Uterus (tissue), 4 donors: ENCODE data around the gene CTDNEP1. TPM values are rescaled to one million over a fixed set of nuclear protein-coding genes. Genes with fewer than 3 reads are reported as not detected.

Experiments
- DNase-seq, 2 donors: peaks; one replicate each; pipeline ENCODE4 v3.0.0-alpha.2; 2019 to 2020
- H3K27ac ChIP-seq, 2 donors: fragments of 200-600 bp; sonication (generic); 1 replicate in 1 of 2; 2 replicates in 1 of 2; pipeline ENCODE4 v1.5.1; 2016 to 2018
- H3K27me3 ChIP-seq, 2 donors: fragments of 200-600 bp; sonication (generic); one replicate each; pipeline ENCODE4 v1.5.1; 2018 to 2019; ENCODE audit warnings: control low read depth in 1 of 2
- H3K36me3 ChIP-seq, 2 donors: fragments of 200-600 bp; sonication (generic); one replicate each; pipeline ENCODE4 v1.5.1; 2019; ENCODE audit warnings: control low read depth in 1 of 2
- H3K4me1 ChIP-seq, 2 donors: fragments of 200-600 bp; sonication (generic); one replicate each; pipeline ENCODE4 v1.5.1; 2018 to 2019; ENCODE audit warnings: control low read depth in 1 of 2
- H3K4me3 ChIP-seq, 2 donors: fragments of 200-600 bp; sonication (generic); 1 replicate in 1 of 2; 2 replicates in 1 of 2; pipeline ENCODE4 v1.5.1; 2018 to 2019; ENCODE audit warnings: mild to moderate bottlenecking in 1 of 2
- H3K9me3 ChIP-seq, 2 donors: fragments of 200-600 bp; sonication (generic); one replicate each; pipeline ENCODE4 v1.5.1; 2019; ENCODE audit warnings: control low read depth in 1 of 2
- CTCF ChIP-seq, 4 experiments: fragments of 200-600 bp in 2 of 4; fragments of 450-650 bp in 2 of 4; sonication (generic) in 2 of 4; IDR thresholded peaks; one replicate each; pipeline ENCODE4 v1.5.1; 2016 to 2019; ENCODE audit warnings: antibody characterized with exemption in 4 of 4, mild to moderate bottlenecking in 2 of 4, moderate library complexity in 1 of 4
- POLR2A ChIP-seq, 2 donors: fragments of 450-650 bp; IDR thresholded peaks; one replicate each; pipeline ENCODE4 v1.6.1; 2016; ENCODE audit warnings: antibody characterized with exemption in 2 of 2, mild to moderate bottlenecking in 1 of 2, moderate library complexity in 1 of 2
- intact Hi-C: fragments of 100-400 bp; cut with DNase I; formaldehyde crosslinking; loops from one replicate; pipeline ENCODE4 v1.15.1; 2023; ENCODE audit warnings: low total_unique reads
- total RNA-seq, 4 donors: library from RNA; depleted of rRNA in 3 of 4; stranded (reverse); fragments of >200 nt in 3 of 4; gene quantifications; one replicate each; pipeline versions ENCODE4 v1.1.0 to v1.2.4, GENCODE V29; 2014 to 2023
- donor health status: DM: yes; HTN: yes; CAD: no.

The CTDNEP1 gene
- total RNA-seq, 4 donors from 2014 or later = 13.8 to 115 (median 37.2) TPM

GRCh38 chr17:7280519-7281073, 29.1 kb upstream of the CTDNEP1 start:
- Histone ChIP-seq H3K4me1 (peaks cover 0 to 16% of the 10 kb centered on the region in 2 donors), H3K36me3 (no peaks in the 10 kb centered on the region), H3K27ac (peak overlapping the region; percentile 75 to 90), H3K27me3 (no peaks in the 10 kb centered on the region), H3K4me3 (peak overlapping the region; percentile 34 to 42), H3K9me3 (no peaks in the 10 kb centered on the region)
- intact Hi-C loops = loop anchor here (2.0 kb wide), 1 partner anchor 16 kb away; no protein-coding TSS in a partner anchor
- TF ChIP-seq CTCF (IDR thresholded peaks at IDR 0.05) = peak; percentile 94 to 98 (median 96)
- no peak for TF ChIP-seq POLR2A (IDR thresholded peaks at IDR 0.05)
- DNase-seq = peak; percentile 77 to 87

DNA sequence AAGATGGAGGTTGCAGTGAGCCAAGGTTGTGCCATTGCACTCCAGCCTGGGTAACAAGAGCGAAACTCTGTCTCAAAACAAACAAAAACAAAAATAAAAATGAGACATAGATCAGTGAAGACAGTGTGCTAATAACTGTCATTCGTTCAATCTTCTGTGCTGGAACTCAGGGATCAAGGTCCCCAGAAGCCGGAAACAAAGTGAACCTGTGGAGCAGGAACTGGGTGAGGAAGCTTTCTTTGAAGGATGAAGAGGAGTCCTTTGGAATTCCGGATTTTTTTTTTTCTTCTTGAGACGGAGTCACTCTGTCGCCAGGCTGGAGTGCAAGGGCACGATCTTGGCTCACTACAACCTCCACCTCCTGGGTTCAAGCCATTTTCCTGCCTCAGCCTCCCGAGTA, 27.9 kb upstream of the CTDNEP1 start:
- TF ChIP-seq CTCF (IDR thresholded peaks at IDR 0.05) (no peak), POLR2A (IDR thresholded peaks at IDR 0.05) (no peak)
- Histone ChIP-seq H3K9me3 (no peaks in the 10 kb centered on the region), H3K4me3 (no peak overlapping the region), H3K27me3 (no peaks in the 10 kb centered on the region), H3K36me3 (no peaks in the 10 kb centered on the region), H3K4me1 (peaks cover 0 to 16% of the 10 kb centered on the region in 2 donors), H3K27ac (no peak overlapping the region)
- DNase-seq = no peak
- intact Hi-C loops = no loop called here

DNA sequence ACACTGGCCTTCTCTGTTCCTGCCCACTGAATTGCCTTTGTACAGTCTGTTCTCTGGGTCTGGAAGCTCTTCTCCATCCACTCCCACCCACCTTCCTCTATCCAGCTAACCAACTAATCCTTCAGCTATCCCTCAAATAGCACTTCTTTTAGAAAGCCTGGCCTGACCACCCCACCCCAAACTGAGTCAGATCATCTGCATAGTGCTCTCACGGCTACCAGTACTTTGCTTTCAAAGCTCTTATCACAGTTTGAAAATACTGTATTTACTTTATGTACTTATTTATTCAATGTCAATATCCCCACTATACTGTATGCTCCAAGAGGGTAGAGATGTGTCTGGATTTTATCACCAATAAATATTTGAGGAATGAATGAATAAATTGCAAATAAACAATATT, 15.2 kb upstream of the CTDNEP1 start:
- no peak for TF ChIP-seq POLR2A (IDR thresholded peaks at IDR 0.05)
- TF ChIP-seq CTCF (IDR thresholded peaks at IDR 0.05) = no peak
- H3K27me3 ChIP-seq = peaks cover 14 to 17% of the 10 kb centered on the region in 2 donors
- H3K9me3 ChIP-seq = no peaks in the 10 kb centered on the region
- no peak for DNase-seq
- no peaks in the 10 kb centered on the region for H3K36me3 ChIP-seq
- H3K4me3 ChIP-seq = no peak overlapping the region
- H3K4me1 ChIP-seq = no peaks in the 10 kb centered on the region
- intact Hi-C loops = no loop called here
- H3K27ac ChIP-seq = no peak overlapping the region

- H3K27me3 ChIP-seq = peaks cover 21 to 27% of the 10 kb centered on the region in 2 donors
- no peak for TF ChIP-seq POLR2A (IDR thresholded peaks at IDR 0.05)
- no peak for TF ChIP-seq CTCF (IDR thresholded peaks at IDR 0.05)
- H3K4me1 ChIP-seq = no peaks in the 10 kb centered on the region
- no peaks in the 10 kb centered on the region for H3K36me3 ChIP-seq
- no peak overlapping the region for H3K4me3 ChIP-seq
- no peaks in the 10 kb centered on the region for H3K9me3 ChIP-seq
- no peak overlapping the region for H3K27ac ChIP-seq
- intact Hi-C loops = no loop called here
- DNase-seq = no peak
These were observed 12.2 kb upstream of the CTDNEP1 start for GRCh38 chr17:7263801-7264078.

DNA sequence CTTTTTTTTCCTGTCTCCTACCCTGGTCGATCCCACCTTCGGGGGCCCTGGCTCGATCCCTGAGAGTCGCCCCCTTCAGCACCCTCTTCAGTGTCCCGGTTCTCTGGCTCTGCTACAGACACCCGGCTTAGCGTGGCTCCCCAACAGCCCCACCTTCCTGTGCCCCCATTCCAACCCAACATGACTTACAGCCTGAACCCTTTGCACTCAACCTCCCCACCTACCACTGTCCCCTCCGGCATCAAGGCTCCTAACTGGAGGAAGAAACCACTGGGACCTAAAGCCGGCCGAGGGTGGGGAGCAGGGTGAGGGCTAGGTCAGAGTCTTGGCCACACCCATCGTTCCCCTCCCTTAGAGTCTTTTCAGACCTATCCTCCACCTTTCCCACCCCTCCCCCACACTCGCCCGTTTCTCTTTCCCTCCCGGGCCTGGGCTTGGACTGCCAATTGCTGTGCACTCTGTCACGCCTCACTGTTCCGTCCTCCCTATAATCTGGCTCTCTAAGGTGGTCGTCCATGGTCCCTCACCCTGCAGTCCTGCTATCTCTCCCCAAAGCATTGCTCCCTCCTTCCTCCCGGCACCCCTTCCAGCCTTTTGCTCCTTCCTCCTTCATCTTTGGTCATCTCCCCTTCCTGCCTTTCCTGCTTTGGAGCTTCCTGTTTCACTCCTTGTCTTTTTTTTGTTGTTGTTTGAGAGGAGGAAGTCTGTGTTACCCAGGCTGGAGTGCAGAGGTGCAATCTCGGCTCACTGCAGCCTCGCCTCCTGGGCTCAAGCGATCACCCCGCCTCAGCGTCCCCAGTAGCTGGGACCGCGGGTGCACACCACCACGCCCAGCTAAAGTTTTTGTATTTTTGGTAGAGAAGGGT, 11.6 kb upstream of the CTDNEP1 start:
- Histone ChIP-seq H3K4me3 (no peak overlapping the region), H3K36me3 (no peaks in the 10 kb centered on the region), H3K27me3 (peaks cover 21 to 27% of the 10 kb centered on the region in 2 donors), H3K4me1 (no peaks in the 10 kb centered on the region), H3K9me3 (no peaks in the 10 kb centered on the region), H3K27ac (no peak overlapping the region)
- DNase-seq = no peak
- TF ChIP-seq CTCF (IDR thresholded peaks at IDR 0.05) = no peak
- TF ChIP-seq POLR2A (IDR thresholded peaks at IDR 0.05) = no peak
- intact Hi-C loops = no loop called here
